ENCODE data around the gene PRM3. TPM values are rescaled to one million over a fixed set of nuclear protein-coding genes. Genes with fewer than 3 reads are reported as not detected.

Gene PRM3
- total and polyA plus RNA-seq, 2 of the 8 experiments (the other 6 are each of a cell fraction or from before 2014, with no cell fraction given): not detected

- Histone ChIP-seq H3K79me1 (ENCODE audit: low read depth, low read length) (no peaks in the 10 kb centered on the region), H4K91ac (replicated peaks; ENCODE audit: insufficient read length, low read length) (peak overlapping the region; percentile 95), H2AFZ (ENCODE audit: low read length) (no peak overlapping the region), H3K79me2 (ENCODE audit: control insufficient read depth in 1 of 2, insufficient read depth in 2 of 2, low read length in 2 of 2) (no peaks in the 10 kb centered on the region), H3K4me1 (replicated peaks in 1 of 4; ENCODE audit: control insufficient read depth in 3 of 4, insufficient read depth in 4 of 4, low read length in 3 of 4) (peaks cover 10 to 24% (median 11%) of the 10 kb centered on the region in 4 experiments), H4K20me1 (replicated peaks in 1 of 2; ENCODE audit: control insufficient read depth in 1 of 2, insufficient read depth in 2 of 2, low read length in 2 of 2) (no peaks in the 10 kb centered on the region), H3K23me2 (ENCODE audit: low read depth, low read length) (no peaks in the 10 kb centered on the region; the same call in 1 of the 2 replicates), H2BK12ac (ENCODE audit: low read depth, low read length) (peak overlapping the region; percentile 69; the same call in 1 of the 2 replicates), H3K4me2 (ENCODE audit: insufficient read depth in 1 of 2, low read depth in 2 of 2, low read length in 2 of 2) (no peak overlapping the region), H4K8ac (ENCODE audit: extremely low read depth, insufficient read depth, low read length) (no peak overlapping the region), H2BK120ac (replicated peaks; ENCODE audit: low read depth, low read length) (peak overlapping the region; percentile 79), H3K4ac (replicated peaks; ENCODE audit: insufficient read length, low read depth, low read length) (no peak overlapping the region), H3K27me3 (replicated peaks in 1 of 4; ENCODE audit: control insufficient read depth in 3 of 4, extremely low read depth in 1 of 4, insufficient read depth in 3 of 4, low read length in 3 of 4) (no peaks in the 10 kb centered on the region), H3K36me3 (ENCODE audit: control insufficient read depth in 2 of 4, insufficient read depth in 4 of 4, low read length in 3 of 4) (no peaks in the 10 kb centered on the region), H3K9me3 (ENCODE audit: insufficient read depth in 2 of 2, low read depth in 1 of 2, low read length in 1 of 2) (no peaks in the 10 kb centered on the region), H2BK5ac (ENCODE audit: low read depth, low read length) (peak overlapping the region; percentile 90; the same call in 1 of the 2 replicates), H3K27ac (ENCODE audit: low read depth, low read length) (no peak overlapping the region), H3K4me3 (ENCODE audit: extremely low read depth in 1 of 4, insufficient read depth in 2 of 4, low read depth in 3 of 4, low read length in 4 of 4) (no peak overlapping the region), H3K56ac (replicated peaks; ENCODE audit: insufficient read length, low read depth, low read length) (no peak overlapping the region), H3K18ac (ENCODE audit: extremely low read depth, low read length) (peak overlapping the region; percentile 71; the same call in 1 of the 2 replicates), H4K5ac (ENCODE audit: insufficient read length, low read depth, low read length) (no peak overlapping the region), H2AK5ac (ENCODE audit: low read depth, low read length) (peak overlapping the region; percentile 44; the same call in 1 of the 2 replicates), H2BK20ac (ENCODE audit: low read length) (peak overlapping the region; percentile 93), H3K14ac (ENCODE audit: insufficient read length) (no peak overlapping the region), H3K9ac (replicated peaks in 1 of 4; ENCODE audit: extremely low read depth in 1 of 4, low read depth in 3 of 4, low read length in 3 of 4) (no peak overlapping the region), H2BK15ac (ENCODE audit: low read length) (peak overlapping the region; percentile 72; the same call in 1 of the 2 replicates), H3K23ac (ENCODE audit: insufficient read length) (no peak overlapping the region)
- FAIRE-seq: no peak
- TF ChIP-seq KDM1A (IDR thresholded peaks at IDR 0.05; ENCODE audit: borderline replicate concordance, low read length) (0 out of 2 replicates have a peak, but pooled peaks have one; percentile 17), SRF (IDR thresholded peaks at IDR 0.05; ENCODE audit: low read depth, low read length) (no peak)
- WGBS, 2 experiments (ENCODE audit: extremely low coverage in 1 of 2, insufficient coverage in 1 of 2, insufficient read length in 1 of 2, insufficient replicate concordance in 2 of 2, low coverage in 1 of 2, low lambda C conversion rate in 2 of 2, missing lambda C conversion rate in 1 of 2): 87% methylated on average over 15 of the region's 15 CpGs; no CpG with 5 or more reads in 1 of the 2 experiments
- ChIA-PET POLR2A (ENCODE audit: partially characterized antibody) (interaction anchor here (0.9 to 1.8 kb wide), 7 partner anchors 11 to 57 kb away, joined by 3 to 6 read pairs (median 4); partner anchors contain the start of gene SOCS1), CTCF (ENCODE audit: partially characterized antibody) (interaction anchor here (0.7 to 2.6 kb wide), 6 partner anchors 11 to 79 kb away, joined by 3 to 7 read pairs (median 4); partner anchors contain the start of gene SOCS1)
- DNase-seq (ENCODE audit: low read depth in 1 of 2, low spot score in 2 of 2): no peak
Observed at GRCh38 chr16:11308493-11309283, 35.3 kb upstream of the PRM3 start.
